Measurements from ENCODE around the gene DAAM2.

The DAAM2 gene

DNA sequence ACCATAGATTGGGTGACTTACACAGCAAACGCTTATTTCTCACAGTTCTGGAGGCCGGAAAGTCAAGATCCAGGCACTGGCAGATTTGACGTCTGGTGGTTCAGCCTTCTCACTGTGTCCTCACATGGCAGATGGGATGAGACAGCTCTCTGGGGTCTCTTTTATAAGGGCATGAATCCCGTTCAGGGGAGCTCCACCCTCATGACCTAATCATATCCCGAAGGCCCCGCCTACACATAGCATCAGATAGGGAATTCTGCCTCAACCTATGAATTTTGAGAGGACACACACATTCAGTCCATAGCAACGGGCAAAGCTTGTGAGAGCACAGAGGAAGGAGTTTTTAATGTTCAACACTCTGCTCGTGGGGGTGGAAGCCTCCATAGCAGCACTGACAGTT is 27.5 kb downstream of the DAAM2 start:
- DNase-seq (ENCODE audit: low read depth), result no peak

DNA sequence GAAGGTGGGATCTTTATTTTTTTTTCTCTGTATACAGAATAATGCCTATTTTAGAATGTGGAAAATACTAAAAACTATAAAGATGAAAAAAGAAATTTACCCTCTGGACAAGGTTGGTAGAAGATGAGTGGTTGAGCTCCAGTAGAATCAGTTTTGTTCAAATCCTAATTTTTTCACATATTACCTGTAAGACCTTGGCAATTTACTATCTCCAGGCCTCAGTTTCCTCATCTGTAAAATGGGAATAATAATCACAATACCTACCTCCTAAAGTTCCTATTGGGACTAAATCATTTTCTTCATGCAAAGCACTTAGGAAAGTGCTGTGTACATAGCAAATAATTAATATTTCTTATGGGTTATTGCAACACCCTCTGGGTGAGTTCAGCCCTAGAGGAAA is 28.4 kb downstream of the DAAM2 start:
- DNase-seq (ENCODE audit: low read depth), result no peak

DNA sequence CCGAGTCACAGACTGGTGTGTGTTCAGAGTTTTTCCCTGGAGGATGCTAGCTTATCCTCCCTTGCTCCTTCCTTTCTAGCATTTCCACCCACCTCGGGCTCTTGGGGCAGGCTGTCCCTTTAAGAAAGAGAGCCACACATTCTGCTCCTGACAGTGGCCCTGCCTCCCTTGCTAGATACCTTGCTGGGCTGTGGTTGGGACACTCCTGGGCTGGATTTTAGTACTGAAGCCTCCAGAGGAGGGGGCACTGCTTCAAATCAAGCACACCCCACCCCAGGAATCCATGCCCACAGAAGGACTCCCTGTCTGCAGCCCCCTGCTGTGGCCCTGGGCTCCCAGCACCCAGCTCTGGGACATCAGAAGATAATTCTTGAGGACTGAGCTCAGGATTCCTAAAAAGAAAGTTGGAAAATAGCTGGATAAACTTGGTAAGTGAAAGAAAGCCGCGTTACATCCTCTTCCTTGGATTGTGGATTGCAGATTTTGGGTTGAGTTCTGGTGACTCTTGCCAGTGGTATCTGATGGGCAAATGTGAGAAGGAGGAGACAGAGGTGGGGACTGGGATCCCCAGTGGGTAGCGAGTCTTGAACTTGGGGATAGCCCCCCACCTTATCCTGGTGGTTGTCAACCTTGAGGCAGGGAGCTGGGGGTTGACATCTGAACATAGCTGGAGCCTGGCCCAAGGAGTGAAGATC is 29.0 kb downstream of the DAAM2 start:
- no peak for DNase-seq (ENCODE audit: low read depth)

DNA sequence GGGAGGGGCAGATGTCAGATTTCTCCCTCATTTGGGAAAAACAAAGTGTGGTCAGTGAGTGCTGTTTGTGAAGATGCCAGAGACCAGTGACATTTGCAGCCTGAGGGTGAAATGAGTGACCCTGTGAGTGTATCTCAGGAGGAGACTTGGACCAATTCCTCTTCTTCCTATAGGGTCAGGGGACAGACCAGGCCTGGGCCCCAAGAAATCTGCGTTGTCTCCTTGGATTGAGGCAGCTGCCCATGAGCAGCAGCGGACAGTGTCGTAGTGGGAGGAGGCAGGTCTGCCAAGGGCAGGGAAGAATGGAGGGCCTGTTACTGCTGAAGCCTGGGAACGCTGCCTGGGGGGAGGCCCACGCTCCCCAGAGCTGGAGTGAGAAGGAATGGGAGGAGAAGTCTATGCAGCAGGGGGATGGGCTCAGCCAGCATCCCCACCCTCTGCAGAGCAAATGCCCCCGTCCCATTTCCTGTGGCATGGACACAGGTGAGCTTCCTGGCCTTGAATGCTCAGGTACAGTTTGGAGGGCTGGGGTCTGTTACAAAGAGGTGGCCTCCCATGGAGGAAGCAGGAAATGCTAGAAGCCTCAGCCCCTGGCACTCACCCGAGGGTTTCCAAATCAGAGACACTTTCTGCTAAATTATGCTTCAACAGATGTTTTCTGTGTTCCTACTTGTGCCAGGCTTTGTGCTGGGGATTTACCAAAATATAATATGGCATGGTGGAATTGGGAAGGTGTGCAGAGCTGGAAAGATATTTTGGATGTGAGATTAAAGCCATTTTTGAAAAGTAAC is 29.8 kb downstream of the DAAM2 start:
- DNase-seq (ENCODE audit: low read depth), result no peak

DNA sequence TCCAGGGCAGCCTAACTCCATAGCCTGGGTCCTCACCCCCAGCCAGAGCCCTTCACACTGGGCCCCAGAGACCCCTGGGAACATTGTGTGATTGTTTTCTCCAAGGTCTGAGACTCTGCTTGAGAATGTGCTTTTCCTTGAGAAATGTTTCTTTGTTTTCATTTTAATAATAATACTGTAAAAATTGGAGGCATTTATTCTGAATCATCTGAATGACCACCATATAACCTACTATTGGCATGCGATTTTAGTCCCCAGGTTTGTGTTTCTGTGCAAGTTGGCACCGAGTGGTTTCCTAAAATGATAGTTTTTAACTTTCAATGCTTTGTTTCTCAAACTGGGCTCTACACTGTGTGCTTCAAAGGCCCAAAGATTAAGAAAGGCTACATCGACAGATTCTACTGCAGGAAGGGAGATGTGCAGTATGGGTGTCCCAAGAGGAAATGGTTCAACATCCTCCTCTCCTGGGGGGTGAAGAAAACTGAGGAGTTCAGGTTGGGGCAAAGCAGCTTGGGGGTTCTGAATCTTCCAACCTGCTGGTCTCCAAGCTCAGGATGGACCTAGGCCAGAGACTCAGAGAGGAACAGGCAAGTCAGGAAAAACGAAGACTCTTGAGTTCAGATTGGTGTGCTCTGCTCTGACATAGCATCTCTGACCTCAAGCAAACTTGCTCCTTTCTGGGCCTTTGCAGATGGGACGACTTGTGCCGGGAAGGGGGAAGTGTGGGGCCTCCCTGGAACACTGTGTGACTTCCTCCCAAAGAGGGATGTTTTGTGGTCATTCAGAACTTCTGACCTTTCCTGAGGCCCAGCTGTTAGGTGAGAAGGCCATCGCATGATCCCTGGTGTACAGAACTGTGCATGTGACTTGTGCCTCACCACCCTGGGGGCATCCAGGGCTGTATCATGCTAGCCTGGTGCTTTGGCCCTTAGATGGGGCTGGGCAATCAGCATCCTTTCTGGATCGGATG is 31.0 kb downstream of the DAAM2 start:
- DNase-seq (ENCODE audit: low read depth), result peak; percentile 5

DNA sequence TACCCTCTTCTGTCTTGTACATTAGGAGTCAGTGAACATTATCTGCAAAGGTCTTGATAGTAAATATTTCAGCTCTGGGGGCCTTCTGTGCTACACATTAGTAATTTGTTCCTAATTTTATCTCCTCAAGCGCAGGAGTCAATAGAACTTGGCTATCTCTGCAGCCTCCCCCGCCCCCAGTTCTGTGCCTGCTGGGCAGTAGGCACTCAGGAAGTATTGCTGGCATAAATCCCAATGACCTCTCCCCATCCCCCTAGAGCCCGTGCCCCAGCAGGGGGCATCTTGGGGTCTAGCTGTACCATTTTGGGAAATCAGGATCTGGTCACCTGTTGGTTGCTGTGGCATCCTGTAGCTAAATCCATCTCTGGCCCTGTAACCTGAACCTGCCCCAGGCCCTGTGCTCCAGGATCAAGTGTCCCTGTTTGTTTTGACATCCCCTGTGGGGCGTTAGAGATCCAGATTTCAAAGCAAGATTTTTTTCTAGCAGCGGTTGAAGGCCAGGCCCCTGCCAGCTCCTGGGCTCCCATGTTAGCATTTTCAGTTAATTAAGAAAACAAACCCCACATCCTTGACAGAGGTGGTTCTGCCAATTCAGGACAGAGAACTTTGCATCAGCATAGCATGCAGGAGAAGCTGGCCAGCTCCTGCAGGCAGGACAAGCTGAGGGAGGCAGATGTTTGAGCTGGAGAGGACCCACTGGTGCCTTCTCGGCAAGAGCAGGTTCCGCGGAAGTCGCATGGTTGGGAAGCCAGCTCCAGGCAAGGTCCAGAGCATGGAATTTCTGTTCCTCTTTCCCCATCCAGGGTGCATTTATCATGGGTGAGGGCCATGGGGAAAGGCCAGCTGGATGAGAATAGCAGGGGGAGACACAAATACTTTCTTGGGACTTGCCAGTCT is 32.1 kb downstream of the DAAM2 start:
- no peak for DNase-seq (ENCODE audit: low read depth)

DNA sequence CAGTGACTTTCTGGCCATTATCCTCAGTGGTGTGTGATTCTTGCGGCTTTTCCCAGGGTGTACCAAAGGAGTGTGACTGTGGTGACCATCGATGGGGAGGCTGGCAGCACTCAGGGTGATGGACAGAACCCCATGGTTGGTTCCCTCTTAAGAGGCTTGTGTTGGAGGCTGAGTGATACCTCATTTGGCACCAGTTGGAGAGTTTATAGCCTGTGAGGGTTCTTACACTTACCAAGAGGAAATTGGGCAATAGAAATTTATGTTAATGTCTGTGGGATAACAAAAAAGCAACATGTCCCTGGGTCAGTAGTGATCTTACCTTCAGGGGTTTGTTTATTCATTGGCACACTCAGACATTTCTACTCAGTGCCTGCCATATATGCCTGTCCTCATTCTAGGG is 37.2 kb downstream of the DAAM2 start:
- no peak for DNase-seq (ENCODE audit: low read depth)

DNA sequence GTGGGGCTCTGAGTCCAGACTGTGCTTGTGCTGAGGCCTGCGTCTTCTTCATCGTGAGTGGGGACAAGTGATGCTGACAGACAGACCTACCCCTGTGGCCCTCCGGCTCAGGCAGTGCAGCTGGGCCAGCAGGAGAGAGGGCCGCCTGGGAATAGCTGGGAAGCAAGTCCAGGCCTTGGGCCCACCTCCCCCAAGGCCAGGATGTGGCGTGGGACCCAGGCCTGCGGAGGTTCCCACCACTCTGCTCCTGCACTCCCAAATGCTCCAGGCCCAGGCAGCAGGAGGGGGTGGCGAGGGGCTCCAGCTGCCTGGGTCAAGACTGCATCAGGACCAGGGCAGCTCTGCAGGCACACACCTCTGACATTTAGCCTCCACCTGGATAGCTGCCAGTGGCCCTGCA is 38.3 kb downstream of the DAAM2 start:
- DNase-seq (ENCODE audit: low read depth), result no peak

DNA sequence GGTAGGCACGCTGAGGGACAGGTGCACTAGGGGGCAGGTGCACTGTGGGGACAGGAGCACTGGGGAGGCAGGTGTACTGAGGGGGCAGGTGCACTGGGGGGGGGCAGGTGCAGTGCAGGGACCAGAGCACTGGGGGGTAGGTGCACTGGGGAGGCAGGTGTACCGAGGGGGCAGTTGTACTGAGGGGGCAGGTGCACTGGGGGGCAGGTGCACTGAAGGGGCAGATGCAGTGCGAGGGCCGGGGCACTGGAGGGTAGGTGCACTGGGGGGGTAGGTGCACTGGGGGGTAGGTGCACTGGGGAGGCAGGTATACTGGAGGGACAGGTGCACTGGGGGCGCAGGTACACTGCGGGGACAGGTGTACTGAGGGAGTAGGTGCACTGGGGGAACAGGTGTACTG is 39.5 kb downstream of the DAAM2 start:
- no peak for DNase-seq (ENCODE audit: low read depth)

DNA sequence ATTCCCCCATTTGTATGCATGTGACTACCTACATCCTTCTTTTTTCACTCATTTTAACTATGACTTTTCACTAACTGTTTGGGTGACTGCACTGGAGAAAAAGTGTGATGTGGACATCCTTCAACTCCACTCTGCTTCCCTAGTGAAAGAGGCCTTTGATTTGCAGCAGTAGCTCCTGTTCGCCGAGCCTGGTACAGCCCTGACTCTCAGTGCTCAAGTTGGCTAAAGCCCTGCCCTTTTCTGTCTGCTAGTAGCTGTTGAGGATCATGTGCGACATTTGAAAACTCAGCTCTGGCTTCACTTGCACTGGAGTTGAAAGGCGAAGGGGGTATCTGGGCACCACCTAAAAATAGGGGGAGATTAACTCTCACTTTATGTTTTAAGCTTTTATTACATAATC is 42.1 kb downstream of the DAAM2 start:
- no peak for DNase-seq (ENCODE audit: low read depth)

DNA sequence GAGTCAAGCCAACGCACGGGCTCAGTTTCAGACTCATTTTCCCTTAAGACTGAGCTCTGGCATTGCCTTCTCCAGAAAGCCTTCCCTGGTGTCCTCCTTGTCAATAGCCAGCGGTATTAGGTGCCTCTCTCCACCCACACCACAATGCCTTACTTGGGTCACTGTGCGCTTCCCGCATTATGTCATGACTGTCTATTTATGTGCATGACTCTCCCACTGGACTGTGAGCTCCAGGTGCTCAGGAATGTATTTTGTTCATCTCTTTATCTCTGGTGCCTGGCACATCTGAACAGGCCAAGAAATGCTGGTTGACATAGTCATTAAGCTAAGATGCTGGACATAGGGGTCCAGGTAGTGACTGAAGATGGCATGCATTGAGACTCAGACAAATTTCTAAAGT is 42.7 kb downstream of the DAAM2 start:
- no peak for DNase-seq (ENCODE audit: low read depth)

DNA sequence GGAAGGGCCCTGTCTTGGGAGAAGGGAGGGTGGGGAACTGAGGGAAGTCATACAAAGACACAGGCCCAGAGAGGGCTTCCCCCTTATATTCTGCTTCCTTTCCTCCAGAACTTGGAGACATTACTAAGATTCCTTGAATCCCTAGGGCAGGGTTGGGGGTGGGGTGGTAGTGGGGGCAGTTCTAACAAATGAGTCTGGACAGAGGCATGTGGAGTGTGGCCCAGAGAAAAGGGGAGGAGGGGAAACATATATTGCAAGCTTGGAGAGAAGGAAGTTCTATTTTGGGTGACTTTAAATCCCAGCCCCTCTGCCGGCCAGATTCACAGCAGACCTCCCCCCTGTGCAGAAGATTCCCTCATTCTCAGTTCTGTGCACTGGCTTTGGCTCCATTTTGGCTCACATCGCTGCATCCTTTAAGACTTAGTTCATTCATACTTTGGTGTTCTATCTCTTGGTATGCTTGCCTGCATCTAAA is 43.7 kb downstream of the DAAM2 start:
- DNase-seq (ENCODE audit: low read depth), result no peak

DNA sequence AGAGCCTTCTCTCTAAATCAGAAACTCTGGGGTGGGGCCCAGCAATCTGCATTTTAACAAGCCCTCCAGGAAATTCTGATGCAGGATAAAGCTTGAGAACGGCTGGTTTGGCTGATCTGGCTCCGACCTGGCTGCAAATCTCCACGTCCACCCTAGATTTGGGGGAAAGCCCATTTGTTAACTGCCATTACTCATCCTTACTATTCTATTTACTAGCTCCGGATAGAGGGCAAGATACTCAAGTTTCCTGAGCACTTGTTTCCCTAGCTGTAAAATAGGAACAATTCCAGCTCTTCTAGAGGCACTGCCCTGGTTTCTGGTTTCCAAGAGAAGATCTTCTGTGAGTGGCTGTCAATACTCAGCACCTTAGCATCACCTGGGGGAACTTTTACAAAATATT is 44.4 kb downstream of the DAAM2 start:
- no peak for DNase-seq (ENCODE audit: low read depth)

DNA sequence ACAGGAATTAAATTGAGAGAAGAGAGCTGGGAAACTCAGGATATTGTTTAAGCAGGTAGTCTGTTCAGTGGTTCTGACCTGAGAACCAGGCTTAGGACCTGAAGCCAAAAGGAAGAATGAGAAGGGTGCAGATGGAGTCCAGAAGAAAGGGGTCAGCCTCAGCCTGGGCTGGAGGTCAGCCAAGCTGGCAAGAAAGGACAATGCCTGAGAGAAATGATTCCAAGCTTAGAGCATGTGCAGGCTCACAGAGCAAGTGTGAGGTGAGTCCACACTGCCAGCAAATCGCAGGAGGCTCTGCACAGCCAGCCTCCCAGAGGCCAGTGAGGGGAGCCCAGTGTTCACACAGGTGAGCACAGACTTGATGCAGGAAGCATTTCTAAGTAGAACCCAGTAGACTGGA is 47.3 kb downstream of the DAAM2 start:
- no peak for DNase-seq (ENCODE audit: low read depth)

DNA sequence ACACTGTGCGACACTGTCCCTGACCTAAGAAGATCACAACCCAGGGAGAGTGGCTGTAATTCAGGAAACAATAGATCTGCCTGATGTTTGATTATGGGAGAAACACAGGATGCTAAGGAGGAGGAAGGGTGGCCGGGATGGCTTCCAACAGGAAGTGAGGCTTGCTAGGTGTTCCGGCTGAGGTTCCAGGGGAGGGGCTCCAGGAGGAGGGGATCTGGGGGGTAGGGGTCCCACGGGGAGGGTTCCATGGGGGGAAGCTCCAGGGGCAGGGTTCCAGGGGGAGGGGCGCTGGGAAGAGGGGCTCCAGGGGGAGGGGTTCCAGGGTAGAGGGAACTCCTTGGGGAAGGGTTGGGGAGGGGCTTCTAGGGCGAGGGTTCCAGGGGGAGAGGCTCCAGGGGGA is 48.6 kb downstream of the DAAM2 start:
- DNase-seq (ENCODE audit: low read depth), result no peak

DNA sequence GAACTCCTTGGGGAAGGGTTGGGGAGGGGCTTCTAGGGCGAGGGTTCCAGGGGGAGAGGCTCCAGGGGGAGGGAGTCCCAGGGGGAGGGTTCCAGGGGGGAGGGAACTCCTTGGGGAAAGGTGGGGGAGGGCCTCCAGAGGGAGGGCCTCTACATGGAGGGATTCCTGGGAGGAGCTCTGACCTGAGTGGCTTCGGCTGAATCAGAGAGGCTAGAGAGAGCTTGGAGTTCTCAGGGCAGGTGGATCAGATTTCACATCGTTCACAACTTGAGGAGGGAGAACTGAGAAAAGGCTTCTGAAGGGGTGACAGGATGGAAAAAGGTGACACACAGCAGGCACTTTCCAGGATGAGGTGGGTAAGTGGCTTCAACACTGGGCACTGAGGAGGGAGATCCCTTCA is 49.1 kb downstream of the DAAM2 start:
- DNase-seq (ENCODE audit: low read depth), result no peak

DNA sequence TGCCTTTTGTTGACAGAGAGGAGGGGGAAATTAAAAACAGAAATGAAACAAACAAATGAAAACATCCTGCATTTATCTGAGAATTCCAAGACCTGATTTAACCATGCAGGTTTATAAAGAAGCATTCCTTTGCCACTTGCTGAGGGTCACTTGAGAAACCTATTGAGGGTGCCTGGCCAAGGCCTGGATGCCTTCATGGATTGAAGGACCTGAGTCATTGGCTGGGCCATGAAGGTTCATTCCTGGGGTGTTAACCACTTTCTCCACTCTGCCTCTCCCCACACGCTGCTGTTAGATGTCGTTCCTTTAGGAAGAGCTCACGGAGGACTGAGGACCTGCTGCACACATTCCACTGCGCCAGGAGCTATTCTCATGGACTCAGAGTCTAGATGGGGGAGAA is 49.7 kb downstream of the DAAM2 start:
- DNase-seq (ENCODE audit: low read depth), result no peak

DNA sequence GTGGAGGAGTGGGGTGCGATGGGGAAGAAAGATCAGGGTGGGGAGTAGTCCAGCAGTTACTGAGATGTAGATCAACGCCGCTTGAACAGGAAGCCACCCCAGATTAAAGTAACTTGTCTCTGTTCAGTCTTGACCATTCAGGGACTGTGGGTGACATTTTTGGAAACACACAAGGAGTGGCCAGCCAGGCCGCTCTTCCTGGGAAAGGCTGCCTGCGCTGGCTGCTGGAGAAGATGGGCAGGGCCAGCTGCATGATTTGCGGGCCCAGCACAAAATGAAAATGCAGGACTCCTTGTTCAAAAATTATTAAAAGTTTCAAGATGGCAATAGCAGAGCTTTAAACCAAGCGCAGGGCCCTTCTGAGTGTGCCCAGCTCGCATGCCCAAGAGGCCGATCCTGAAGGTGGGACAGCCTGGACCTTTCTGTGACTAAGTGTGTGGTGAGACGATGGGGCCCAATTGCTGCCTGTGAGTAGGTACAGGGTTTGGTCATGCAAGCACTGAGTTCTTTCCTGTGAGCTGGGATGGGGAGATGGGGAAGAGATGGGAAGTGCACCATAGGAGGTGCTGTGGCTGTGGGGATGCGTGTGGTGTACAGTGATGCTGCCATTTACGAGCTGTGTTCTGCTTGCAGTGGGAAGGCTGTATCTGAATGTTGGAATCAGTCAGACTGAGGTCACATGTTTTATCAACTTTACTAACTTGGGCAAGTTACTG is 51.3 kb downstream of the DAAM2 start:
- no peak for DNase-seq (ENCODE audit: low read depth)

DNA sequence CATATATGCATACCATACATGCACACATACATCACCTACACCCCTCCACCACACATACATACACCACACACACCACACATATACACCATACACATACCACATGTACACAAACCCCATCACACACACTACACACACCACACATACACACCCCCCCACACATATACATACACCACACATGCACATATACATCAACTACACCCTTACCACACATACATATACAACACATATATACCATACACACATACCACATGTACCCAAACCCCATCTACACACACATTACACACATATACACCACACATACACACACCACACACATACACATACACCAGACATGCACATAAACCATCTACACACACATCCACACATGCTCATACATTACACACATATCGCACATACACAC is 52.7 kb downstream of the DAAM2 start:
- DNase-seq (ENCODE audit: low read depth), result no peak

DNA sequence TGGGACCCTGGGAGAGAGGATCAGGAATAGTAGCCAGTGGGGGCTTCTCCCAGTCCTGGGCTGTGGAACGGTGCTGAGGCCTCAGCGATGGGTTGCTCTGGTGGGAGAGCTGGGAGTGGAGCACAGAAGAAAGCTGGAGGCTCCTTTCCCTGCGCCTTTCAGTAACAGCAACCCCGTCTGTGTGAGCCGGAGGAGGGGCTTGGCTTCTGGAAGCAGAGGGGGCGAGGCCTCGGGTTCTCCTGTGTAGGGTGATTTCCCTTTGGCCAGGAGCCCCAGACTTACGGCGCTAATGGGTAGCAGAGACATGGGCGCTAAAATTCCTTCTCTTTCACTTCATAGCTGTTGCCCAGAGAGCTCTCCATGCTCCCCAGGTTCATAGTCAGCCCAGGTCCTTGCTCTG is 55.0 kb downstream of the DAAM2 start:
- no peak for DNase-seq (ENCODE audit: low read depth)

DNA sequence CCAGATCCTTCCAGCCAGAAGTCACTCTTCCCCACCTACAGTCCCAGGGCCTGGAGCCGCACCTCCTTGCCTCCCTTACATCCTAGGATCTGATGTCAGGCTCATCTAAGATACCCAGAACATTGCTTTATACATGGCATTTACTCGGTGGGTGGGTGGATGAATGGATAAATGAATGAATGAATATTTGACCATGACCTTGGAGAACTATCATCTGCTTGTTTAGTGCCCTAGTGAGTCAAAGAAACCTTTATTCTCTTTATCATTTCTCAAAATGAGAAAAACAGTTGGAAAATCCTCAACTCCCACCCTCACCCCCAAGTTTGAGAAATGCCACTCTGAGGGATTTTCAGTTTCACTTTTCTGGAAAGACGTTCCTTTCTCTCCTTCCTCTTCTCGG is 56.0 kb downstream of the DAAM2 start:
- DNase-seq (ENCODE audit: low read depth), result no peak
